Activated T-helper 1 cell treated with anti-CD3 and anti-CD28 coated beads, Interleukin-2, amount 50 U/mL, for 16 hours (primary cell): ENCODE results near the gene LHFPL6.

ENCODE experiments used
- DNase-seq, 2 donors: peaks; one replicate each; pipeline ENCODE4 v3.0.0-alpha.2; 2020; ENCODE audit warnings: low read depth in 1 of 2, low spot score in 1 of 2

The LHFPL6 gene

DNA sequence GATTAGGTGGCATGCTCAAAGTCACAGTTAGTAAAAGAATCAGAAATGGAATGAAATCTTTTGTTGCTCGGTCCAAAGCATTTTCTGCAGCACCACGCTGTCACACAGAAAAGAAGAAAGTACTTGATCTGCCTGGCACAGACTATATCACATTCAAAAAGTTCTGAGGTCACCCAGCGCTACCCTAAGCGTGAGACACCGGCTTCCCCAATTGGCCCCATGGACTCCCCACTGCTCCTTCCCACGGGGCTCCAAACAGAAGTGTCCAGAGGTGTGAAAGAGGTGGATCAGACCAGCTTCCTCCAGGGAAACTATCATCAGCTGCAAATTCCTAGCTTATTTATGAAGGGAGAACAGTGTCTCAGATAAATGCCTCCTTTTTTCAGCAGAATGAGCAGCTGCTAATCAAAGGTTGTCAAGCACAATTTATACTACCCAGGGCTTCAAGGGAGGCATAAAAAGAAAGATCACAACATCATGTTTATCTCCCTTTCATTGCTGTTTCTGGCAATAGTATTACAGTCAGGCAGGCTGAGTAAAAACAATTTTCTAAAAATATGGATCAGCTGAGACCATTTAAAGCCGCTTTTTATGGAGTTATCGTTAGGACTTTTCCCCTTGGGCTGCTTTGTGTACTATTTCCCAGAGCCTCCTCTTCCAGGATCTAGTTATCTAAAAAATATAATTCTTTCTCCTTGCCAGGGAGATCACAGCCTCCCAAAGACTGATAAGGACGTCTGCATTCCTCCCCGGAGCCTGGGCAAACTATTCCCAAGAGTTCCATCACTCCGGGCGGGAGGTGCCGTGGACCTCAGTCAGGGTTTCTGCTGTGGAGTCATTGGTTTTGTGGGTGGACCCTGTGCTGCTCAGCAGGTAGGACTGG lies 208.0 kb downstream of the LHFPL6 start:
- DNase-seq: no peak

DNA sequence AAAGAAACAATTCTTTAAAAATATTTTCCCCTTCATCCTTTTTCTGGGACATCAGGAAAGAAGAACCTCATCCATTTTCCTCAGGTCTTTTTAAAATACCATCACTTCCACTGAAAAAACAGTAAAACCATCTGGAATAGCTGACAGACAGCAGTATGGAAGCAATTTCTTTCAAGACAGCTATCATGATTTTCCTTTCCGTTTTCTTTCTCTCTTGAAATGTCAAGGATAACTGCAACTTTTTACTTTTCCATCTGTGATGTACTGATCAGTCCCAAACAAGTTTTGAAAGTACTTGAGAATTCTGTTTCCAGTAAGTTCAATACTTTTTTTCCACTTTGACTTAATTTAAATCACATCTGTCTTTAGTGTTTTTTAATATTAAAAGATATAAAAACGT lies 211.2 kb downstream of the LHFPL6 start:
- no peak for DNase-seq

DNA sequence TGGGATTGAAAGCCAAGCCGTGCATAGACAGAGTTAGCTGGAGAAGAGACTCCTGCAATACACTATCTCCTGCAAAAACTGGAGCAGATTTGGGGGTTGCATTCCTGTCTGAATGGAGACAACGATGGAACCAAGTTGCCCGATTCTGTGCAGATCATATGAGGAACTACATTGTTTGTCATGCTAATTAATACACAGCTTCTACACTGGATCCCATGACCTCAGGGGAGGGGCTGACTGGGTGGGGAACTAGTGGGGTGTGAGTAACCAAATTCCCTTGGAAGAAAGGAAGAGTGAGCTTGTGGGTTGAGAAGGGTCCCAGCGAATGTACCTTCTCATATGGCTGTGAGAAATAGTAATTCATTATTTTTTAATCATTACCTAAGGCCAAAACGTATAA lies 214.0 kb downstream of the LHFPL6 start:
- no peak for DNase-seq

DNA sequence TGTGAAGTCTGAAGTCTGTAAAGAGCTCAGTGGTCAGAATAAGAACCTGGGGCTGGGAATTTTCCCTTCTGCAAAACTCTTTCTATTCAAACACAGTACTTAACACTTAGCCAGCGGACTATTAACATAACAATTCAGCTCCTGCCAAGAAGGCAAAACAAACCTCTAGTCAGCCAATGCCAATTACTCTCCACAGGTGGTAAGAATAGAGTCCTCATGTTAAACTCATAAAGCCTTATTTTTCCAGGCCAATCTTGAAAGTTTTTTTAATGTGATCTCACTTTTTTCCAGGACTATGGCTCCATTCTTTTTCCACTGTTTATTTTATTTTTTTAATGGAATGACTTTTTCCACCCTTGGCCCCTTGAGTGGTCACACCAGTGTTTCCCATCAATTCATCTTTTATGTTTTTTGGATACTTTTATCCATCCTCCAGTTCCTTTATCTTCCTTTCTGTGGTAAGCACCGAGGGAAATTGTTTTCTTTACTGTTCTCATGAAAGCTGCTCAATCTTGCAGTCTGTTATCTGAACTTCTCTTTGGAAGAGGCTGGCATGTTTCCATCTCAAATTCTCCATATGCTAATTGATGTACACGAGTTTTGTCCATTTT lies 217.3 kb downstream of the LHFPL6 start:
- DNase-seq: no peak

DNA sequence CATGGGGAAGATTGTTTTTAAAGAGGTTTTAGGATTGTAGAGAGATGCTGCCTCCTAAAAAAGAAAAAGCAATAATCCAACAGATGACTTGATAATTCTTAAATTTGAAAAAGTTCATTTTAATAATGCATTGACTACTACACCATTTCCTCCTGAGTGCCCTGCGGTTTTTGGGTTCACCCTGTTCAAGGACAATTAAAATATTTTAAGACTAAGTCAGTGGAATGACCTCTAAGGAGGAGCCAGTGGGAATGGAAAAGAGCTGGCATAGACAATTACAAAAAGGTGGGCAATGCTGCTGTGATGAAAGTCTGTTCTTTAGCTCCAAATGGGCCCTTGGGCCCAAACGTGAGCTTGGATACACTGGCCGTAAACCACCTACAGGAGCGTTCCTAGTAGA lies 217.8 kb downstream of the LHFPL6 start:
- DNase-seq: no peak

DNA sequence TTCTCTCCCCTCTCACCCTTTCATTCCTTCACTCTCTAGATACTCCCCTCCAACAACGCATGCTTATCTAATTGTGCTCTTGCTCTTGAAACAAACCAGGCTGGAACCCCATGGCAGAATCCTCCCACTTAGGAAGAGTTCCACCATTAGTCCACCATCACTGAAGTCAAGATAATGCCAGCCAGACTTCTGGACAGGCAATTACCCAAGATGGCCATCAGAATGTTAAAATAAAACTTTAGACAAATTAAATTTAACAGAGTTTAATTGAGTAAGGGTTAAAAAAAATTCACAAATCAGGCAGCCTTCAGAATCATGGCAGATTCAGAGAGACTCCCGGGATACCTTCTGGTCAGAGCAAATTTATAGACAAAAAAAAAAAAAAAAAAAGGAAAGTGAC lies 221.5 kb downstream of the LHFPL6 start:
- DNase-seq: no peak

DNA sequence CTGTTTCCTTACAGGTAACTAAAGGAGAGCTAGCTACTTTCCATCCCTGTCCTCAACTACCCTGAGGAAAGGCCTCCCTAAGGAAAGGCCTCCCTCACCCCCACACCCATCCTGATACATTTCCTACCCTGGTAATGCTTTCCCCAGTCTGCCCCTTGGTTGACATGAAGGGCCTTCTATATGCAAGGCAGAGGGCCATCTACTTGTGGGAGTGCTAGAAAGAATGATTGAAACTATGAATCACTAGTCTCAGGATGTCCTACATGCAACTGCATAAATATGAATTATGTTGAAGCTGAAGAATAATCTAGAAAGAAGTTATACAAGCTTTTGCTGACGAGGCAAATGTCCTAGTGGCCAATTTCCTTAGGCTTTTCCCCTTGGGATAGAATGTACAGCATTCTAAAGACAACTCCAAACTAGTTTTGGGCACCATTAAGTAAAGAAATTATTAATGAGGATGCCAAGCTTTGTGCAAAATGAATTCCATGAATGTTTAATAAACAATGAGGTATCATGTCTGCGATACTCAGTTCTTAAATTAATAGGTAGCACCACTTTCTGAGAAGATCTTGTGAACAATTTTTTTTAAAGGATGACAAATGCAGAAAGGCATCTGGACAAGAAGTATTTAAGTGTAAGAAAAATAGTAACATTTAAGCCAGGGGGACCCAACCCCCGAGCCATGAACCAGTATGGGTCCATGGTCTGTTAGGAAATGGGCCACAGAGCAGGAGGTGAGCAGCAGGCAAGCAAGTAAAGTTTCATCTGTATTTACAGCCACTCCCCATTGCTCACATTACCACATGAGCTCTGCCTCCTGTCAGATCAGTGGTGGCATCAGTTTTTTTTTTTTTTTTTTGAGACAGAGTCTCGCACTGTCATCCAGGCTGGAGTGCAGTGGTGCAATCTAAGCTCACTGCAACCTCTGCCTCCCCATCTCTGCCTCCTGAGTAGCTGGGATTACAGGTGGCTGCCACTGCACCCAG lies 223.0 kb downstream of the LHFPL6 start:
- DNase-seq: no peak

DNA sequence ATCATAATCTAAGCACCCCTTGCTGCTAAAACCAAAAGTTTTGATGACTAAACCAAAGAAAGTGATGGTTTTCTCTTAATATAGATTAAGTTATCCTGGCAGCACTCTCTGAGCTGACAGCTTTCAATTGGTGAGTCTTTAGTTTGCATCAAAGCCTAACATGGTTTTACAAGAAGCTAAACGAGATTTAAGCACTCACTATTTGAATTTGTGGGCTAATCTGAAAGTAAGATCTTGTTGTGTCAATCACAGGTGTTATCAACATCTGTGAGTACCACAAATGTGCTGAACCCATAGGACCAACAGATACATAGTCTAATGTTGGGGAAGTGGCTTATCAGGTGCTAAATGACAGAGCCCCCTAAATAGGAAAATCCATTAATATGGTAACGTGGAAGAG lies 223.9 kb downstream of the LHFPL6 start:
- no peak for DNase-seq

DNA sequence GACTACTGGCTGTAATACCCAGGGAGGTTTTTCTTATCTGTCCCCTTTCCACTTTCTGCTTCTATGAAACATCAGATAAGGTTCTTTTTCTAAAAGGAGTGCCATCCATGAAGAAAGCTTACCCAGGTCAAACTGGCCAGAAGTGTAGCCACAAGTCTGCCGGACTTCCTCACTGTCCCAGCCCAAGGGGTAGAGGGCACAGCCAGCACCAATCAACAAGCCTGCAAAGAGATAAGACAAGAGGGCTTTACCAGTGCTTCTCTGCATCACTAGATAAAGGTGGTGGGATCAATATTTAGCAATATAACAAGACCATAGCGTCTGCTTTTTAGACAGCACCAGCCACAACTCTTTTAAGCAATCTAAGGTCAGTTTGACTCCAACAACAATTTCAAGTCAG lies 224.7 kb downstream of the LHFPL6 start:
- no peak for DNase-seq

DNA sequence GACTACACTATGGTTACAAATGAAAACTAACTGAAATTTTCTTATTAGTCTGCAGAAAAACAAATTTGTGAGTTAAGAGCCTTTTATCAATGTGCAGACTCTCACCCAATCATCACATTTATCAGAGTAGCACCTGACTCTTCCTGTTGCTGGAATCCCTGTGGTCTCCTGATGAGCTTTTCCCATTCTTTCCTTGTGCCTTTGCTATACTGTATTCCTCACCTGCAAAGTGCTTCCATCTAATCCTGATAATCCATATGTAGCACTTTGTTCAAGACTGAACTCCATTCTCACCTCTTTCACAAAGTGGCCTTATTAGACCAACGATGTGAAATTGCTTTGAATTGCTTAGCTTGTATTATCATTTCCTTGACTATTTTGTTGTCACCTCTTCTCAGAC lies 225.3 kb downstream of the LHFPL6 start:
- no peak for DNase-seq

DNA sequence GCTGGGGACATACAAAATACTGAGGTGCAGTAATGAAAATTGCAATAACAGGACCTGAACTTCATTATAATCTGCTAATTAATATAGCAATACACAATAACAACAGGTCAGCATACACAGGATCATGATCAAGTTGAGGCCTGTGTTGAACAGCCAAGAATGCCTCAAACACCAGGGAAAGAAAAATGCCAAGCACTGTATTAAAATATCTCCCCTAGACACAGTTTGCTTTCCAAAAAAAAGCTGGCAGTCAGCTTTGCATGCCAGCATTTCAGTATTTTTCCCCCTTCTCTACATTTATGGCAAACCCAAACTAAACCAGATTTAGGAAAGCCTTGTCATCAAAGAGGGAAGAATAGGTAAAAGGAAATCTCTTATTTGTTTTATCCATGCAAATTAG lies 226.9 kb downstream of the LHFPL6 start:
- no peak for DNase-seq

DNA sequence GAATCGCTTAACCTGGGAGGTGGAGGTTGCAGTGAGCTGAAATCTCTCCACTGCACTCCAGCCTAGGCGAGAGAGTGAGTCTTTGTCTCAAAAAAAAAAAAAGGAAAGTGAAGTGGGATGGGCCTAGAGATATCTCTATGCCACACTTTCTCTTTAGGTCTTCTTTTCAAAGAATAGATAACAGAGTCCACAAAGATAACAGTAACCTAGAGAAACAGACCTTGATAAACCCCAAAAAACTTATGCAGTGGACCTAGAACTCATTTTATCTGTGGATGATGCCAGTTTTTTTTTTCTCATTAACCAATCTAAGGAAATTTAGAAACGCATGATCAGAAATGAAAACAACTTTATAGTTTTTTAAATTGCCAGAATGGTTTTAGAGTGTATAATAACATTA lies 227.4 kb downstream of the LHFPL6 start:
- DNase-seq: no peak

DNA sequence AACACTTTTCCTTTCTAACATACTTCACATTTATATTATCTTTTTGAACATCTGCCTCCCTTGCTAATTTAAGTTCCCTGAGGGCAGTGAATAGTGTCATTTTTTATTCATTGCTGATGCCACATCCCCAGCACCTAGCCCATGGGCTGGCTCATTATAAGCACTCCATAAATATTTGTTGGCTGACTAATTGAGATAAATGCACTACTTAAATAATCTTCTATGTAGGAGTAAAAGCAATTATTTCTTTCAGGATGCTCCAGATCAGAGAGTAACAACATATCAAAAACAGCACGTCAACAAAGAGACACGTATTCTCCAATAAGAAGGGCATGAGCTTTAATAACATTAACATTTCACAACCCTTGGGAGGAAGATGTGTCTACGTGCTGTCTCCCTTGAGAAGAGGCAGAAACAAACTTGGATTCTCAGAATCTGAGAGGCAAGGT lies 228.2 kb downstream of the LHFPL6 start:
- DNase-seq: no peak

DNA sequence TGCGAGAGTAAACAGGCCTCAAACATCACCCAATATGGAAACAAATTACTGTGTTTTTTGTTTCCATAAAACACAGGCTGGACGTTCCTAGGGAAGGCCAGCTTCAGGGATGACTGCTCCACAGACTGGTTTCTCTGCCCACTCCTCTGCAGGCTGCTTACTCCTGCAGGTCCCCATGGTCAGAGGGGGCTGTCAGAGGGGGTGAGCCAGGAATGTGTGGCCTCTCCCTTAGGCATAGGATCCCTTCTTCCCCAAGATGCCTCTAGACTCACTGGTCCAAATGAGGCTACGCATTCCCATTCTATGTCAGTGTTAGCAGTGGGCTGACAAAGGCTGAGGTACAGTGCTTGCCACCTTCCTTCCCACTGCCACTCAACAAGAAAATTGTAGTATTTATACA lies 229.8 kb downstream of the LHFPL6 start:
- DNase-seq: no peak

DNA sequence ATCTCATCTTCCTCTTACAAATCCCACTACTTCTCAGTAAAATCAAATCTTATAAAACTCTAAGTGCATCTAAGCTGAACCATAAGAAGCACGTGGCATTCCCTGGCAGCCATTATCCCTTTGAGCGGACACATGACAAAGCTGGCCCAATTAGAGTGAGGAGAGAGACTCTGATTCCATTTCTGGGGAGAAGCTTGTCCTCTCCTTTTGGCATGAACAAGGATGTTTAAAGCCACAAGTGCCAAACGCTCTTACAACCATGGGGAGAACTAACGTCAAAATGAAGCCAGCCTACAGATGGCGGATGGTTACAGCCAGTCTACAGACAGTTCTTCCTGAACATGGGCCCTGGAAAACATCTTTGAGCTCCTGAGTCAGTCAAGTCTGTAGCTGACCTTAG lies 231.3 kb downstream of the LHFPL6 start:
- DNase-seq: no peak

DNA sequence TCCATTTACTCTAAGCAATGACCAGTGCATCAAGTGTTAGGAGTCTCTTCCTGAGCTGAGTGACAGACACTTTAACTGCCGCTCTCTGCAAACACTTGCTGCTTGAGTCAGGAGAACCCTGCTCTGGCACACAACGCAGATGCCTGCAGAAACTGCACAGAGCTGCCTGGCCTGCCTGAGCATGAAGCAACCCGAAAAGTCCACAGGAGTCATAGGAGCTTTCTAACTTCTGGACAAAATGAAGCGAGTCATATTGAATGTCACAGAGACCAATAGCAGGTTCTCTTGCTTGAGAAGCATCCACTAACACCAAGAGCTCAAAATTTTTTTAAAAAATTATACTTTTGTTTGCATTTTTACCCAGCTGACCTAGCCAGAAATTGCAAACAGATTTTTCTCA lies 232.4 kb downstream of the LHFPL6 start:
- no peak for DNase-seq

DNA sequence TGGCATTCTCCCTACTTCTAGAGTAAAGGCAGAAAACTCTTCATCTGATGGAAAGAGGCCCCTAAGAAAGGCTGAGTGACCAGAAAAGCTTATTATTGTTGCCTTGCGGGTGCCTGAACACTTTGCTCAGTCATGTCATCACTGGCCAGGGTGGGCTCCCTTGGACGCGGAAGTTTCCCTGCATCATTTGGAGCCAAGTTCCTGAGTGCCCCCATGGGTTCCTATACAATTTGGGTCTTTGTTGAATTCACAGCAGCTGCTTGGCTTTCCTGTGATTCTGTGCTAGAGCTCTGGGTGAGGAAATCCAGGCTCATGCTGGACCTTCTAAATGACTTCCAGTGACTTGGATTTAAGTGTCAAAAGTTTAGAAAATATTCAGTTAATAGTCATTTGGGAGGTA lies 232.9 kb downstream of the LHFPL6 start:
- DNase-seq: no peak

DNA sequence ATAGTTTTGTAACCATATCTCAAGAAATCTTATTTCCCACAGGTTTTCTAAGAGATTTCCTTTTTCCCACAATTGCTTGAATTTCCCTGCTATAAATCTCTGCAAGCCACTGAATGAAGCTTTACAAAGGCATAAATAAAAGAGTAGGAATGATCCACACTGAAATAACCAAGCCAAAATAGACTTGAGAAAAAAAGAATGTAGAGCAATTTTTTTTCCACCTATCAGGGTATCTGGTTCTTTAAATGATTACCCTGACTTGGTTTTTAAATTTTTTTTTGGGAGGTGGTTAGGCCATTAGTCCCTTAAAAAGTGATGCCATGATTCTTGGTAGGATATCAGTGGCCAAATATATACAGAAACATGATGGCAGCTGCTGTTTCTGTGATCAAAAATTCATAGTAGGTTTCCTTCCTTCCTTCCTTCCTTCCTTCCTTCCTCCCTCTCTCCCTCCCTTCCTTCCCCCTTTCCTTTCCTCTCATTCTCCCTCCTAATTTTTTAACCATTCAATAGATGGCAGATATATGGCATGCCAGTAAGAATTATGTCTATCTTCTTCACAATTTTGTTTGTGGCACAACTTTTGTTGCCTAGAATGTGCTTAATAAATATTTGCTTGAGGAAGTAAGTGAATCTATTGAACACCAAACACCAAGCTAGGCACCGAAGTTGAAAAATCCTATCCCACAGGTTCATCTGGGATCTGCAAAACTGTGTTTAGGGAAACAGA lies 233.7 kb downstream of the LHFPL6 start:
- no peak for DNase-seq

DNA sequence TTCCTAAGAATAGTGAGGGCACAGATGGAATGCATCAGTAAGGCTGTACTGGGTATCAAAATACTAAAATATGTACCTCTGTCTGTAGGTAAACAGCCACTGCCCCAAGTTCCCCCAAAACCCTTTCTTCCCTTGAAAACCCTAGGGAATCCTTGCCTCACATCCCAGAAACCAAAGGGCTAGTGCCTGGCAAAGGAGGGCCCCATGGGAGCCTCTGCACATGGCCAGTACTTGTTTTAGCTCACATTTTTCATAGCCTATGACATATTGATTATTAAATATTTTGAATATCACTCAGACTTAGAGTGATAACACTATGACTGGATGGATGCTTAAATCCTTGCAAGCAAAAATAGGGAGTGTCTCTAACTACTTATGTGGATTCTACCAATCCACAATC lies 237.1 kb downstream of the LHFPL6 start:
- DNase-seq: no peak

DNA sequence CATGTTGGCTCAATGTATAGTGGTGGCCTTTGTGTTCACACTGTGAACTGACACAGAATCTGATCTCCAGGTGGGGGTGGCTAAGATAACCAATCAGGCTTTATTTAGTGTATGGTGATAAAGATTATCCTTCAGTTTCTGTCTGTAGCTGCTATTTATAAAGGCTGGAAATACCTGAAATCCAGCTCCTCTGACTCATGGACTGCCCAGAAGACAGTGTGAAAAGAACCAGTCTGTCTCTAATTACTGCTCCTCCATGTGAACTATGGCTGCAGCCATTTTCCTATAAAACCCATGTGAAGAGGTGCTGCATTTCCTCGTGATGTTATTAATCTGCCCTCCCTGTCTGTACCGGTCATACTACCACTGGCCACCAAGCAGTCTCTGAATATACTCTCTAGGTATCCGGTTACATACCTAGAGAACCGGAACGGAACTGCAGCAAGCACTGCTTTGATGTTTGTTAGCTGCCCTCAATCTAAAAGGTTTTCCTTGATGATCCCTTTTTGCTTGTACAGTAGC lies 238.0 kb downstream of the LHFPL6 start:
- no peak for DNase-seq

DNA sequence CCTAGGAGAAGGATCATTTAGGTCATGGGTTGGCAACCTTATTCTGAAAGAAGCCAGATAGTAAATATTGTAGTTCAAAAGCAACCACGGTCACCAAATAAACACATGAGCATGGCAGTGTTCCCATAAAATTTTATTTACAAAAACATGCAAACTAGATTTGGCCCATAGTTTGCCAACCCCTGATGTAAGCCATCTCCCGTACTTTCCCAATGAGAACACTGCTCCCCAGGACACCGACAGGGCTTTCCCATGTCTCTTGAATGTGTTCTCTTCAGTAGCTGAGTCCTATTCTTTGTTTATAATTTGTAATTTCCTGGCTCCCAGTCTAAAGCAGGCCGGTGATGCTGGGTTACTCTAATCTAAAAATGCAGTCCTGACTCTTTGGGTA lies 239.6 kb downstream of the LHFPL6 start:
- no peak for DNase-seq
